SIG-M5 treated with dmso at 0.1 percent for 504 hours (cell line): ENCODE measurements around the gene BLID.

ENCODE experiments used
- DNase-seq: peaks from one replicate; lab custom pipeline; 2025; ENCODE audit not compliant: unreplicated experiment; lab: John Stamatoyannopoulos, UW

Gene BLID

DNA sequence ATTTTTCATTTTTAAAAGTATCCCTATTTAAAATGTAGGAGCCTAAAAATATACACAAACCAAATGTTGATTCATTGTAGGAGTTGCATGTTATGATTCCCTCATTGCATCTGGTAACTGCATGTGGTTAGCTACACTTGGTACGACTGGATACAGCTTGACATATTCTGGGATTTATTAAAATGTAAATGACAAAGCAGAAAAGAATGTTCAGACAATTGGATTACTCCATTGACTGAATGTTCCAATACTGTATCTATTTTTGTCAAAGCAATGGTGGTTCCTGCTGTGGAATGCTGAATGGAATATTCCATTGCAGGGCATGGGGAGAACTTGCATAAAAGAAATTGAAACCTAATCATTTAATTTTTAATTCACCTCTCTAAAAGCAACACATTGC lies 30.8 kb downstream of the BLID start:
- DNase-seq, result no peak

DNA sequence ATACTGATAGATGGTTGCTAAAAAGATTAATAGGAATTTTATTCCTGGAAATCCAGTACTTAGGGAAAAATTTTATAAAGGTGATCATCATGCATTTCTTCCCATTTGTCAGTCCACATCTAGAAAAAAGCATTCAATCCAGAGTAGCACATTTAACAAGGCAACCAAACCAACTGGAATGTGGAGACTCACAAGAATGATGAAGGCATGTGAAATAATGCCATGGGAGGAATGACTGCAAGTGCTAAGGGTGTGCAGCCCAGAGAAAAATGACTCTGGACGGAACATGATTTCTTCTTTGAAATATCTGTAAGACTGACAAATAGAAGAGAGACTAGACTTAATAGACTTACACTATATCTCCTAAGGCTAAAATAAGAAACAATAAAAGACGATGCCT lies 33.8 kb downstream of the BLID start:
- DNase-seq, result no peak

DNA sequence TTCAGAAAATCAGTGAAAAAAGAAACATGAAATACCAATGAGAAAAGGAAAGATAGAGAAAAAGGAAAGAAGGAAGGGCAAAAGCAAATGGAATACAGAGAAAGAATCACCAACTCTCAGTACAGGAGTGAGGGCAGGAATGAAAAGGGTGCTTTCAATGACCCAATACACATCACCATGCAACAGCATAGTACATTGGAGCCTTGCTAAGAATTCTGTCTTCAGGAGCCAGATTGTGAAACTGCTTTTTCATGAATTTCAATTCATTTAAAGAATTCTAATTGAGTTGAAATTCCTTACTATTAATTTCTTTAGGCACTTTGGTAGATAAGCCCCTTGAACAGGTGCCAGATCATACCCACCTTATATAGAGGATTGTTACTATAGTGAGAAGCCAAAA lies 34.9 kb downstream of the BLID start:
- no peak for DNase-seq

DNA sequence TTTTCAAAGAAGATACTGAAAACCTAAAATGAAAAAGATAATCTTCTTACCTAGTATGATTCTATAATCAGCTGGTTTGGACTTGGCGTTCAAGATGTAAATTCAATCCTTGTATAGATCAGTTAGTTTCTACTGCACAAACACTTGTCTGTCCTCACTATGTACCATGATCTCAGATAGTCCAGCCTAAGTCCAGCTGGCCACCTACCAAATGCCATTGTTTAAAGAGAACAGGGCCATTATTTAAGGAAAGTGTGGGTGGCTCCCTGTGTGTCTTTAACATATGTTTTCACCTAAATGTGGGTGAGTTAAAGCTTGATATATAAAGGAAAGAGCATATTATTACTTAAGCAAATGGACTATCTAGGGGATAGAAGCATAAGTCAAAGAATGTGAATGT lies 38.6 kb downstream of the BLID start:
- DNase-seq, result no peak

DNA sequence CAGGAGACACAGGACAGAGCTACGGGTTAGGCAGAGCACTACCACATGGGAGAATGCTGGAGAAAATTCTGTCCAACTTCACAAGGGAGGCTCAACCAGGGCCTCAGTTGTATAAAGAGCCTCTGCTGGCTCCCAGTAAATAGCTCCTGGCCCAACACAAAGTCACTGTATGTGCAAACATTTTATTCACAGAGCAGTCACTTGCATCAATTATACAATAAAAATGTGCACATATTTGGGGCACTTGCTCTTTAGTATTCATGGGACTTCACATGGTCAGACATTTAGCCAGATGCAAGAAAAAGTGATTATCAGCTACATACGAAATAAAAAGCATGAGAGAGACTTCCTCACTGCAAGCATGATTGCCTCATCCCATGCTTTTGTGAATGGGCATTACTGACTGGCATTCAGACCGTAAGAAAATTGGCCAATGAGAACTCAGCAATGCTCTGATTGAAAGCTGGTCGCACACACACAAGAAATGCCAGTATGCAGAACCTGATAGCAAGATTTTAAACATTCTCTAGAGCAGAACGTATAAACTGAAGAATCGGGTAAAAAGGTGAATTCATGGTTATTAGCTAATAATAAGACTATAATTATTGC lies 39.4 kb downstream of the BLID start:
- DNase-seq, result no peak

DNA sequence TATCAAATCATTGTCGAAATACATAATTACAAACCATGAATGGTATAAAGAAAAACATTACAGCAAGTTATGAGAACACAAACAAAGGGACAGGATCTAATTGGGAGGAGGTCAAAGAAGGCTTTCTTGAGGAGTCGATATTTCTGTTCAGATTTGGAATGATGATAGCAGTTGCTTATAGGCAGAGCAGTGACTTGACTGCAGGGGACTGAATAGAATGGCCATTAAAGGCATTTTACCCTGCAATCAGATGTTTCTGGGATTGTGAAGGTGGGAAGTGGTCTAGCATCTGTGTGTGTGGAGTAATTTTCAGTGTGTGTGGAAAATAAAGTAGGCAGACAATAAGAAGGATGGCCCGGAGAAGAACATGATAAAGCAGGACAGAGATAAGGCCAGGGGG lies 41.0 kb downstream of the BLID start:
- DNase-seq, result no peak

DNA sequence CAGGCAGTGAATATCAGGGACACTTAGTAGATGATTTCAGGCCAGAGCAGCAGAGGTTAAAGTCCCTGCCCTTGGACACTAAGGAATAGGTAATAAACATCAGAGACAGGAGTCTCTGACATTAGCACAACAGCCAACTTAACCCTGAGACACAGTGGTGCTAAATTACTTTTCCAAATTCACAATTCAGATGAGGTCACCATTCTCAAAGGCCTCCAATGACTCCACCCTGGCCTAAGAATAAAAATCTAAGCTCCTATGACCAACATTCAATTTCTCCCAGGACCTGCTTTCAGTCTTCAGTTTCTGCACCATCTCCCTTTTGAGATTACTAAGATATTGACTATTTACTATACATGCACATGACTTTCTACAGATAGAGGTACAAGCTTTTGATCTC lies 42.0 kb downstream of the BLID start:
- DNase-seq, result no peak

DNA sequence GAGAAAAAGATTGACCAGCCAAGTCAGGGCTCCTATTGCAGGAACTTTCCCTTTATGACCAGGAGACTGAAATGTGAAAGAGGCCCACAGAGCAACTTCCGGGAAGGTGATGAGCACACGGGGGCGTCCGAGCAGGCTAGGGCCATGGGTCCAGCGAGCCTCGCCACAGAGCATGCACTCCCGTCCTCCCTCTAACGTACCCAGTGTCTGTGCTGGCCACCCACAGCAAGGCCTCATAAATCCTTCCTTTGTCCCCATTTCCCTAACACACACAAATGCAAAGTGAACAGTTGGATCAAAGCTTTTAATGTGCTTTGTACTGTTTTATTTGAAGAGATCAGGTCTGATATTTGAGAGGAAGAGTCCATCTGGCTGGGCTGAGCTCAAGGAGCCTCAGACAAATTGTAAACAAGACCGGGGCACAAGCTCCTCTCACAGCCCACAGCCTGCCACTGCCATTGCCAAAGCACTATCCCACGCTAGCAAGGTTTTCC lies 44.3 kb downstream of the BLID start:
- DNase-seq, result no peak

DNA sequence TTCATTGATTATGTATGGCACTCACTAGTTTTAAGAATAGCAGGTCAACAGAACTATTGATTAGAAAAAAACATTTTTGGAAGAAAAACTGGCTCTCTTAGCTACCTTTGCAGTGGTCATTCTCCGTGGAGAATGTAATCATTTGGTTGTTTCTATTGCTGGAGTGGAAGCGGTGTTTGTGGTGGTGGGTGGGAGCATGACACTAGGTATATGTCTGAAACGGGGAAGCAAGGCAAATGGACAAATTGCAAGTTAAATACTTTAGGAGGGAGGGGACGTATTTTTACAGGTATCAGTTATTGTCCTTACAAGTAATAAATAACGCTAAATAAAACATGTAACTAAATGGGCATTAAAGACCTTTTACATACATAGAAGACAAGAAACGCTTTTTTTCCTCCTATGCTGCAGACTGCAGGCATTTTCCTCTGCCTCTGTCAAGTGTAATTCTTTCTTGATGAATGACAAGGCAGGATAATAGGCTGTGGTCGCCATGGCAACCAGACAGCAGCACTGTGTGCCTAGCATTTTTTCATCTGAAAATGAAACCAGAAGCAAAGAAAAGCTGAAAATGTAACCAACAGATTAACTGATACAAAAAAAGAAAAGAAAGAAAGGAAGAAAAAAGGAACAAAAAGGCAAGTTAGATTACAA lies 46.2 kb downstream of the BLID start:
- no peak for DNase-seq

DNA sequence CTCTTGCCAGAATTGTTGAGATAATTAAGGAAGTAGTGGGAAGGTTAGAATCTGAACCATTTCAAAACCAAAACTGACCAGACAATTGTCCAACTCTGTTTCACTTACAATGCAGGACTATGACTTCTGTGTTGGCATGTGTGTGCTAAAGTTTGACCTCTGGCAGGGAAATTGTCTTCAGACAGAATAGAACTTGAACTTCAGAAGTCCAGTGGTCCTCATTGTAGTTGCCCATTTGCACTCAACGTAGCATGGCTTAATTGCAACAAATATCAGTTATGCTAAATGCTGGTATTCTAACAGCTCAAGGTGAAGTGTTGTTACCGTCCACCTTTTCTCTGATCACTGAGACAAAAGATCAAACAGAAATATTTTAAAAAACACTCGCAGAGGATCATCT lies 47.2 kb downstream of the BLID start:
- no peak for DNase-seq

DNA sequence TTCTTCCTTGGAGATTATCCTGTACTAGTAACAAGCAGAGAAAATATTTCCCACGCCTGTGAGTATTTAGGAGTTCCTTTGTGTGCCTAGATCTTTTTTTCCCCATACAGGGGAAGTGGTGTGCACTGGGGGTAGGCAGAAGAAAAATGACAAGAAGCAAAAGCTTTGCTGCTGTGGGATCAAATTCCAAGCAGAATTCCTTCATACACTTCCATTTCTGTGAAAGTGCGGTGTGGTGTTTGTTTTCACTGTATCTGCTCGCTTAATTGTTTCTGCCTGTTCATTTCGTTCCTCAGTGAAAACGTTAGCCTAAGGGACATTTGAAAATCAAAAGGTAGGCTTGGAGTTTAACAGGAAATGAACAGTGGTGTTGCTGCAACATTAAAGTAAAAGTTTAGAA lies 47.9 kb downstream of the BLID start:
- DNase-seq, result no peak
